GM21447 (cell line): ENCODE data around the gene EPM2AIP1.
A peak's percentile ranks its signal among the peaks of the same experiment; 100 is the strongest.
"Not testable (repeated sequence)": the region's sequence is repeated elsewhere in the genome, so short reads cannot be mapped to it uniquely, and the experiment has no call there.

Source experiments
- ATAC-seq: cut with Tn5 transposase; IDR thresholded peaks from one replicate; pipeline ENCODE4 v1.9.1; 2021; ENCODE audit not compliant: unreplicated experiment

EPM2AIP1 gene

DNA sequence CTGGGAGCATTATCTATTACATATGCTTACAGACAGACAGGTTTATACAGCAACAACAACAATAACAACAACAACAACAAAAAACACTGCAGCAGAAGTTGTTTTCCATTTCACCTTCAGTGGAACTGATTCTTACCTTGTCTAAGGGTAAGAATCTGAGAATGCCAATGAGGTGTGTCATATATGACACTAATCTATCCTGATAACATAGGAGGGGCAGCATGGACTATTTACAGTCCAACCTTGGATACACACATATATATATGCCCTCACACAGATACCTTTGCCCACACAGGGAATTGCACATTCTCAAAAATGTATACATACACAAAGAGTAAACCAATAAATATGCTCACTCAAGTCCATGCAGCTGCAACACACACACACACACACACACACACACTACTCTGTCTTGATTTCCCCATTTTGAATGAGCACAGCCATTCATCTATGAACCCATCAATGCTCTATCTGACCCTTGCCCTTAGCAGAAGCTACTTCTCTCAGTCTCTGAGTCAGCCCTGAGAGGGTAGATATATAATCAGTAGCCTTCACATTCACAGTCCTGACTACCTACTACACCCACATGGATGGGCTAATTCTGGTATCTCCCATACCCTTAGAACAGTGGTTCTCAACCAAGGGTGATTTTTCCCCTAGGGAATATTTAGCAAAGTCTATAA lies 38.3 kb downstream of the EPM2AIP1 start:
- ATAC-seq: no peak

DNA sequence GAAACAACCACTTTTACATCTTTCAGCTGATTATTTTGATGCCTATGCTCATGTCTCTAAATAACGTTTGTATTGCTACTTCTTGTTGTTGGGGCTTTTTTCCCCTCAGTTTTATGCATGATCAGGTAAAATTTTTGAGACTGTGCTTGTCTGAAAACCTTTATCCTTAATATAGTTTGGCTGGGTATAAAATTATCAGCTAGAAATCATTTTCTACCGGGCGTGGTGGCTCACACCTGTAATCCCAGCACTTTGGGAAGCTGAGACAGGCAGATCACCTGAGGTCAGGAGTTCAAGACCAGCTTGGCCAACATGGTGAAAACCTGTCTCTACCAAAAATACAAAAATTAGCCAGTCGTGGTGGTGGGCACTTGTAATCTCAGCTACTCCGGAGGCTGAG lies 45.1 kb downstream of the EPM2AIP1 start:
- ATAC-seq: not testable (repeated sequence)

DNA sequence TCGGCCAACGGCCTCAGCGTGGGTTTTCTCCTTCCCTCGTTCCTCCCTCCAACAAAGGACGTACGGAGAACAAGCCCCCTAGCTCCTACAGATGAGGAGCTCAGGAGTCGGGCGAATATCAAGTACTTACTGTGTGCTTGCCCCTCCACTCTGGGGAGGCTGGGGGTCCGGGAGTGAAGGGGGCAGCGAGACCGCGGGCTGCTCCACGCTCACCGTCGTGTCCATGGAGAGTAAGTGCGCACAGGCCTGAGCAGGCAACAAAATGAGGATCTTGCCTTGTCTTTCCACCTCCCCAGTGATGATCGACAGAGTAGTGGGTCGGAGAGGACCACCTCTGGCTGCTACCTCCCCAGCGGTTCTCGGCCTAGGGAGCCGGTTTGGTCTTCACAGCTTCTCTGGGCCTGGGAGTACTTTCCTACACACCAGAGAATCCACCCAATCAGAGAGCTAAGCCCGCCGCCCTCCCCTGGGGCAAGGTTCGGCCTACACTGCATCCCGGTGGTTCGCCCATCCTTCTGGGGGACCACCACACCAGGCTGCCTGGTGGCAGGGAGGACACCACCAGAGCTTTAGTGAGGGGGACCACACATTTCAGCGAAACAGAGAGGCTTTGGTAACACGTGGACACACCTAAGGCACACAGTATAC lies 47.5 kb downstream of the EPM2AIP1 start:
- no peak for ATAC-seq

DNA sequence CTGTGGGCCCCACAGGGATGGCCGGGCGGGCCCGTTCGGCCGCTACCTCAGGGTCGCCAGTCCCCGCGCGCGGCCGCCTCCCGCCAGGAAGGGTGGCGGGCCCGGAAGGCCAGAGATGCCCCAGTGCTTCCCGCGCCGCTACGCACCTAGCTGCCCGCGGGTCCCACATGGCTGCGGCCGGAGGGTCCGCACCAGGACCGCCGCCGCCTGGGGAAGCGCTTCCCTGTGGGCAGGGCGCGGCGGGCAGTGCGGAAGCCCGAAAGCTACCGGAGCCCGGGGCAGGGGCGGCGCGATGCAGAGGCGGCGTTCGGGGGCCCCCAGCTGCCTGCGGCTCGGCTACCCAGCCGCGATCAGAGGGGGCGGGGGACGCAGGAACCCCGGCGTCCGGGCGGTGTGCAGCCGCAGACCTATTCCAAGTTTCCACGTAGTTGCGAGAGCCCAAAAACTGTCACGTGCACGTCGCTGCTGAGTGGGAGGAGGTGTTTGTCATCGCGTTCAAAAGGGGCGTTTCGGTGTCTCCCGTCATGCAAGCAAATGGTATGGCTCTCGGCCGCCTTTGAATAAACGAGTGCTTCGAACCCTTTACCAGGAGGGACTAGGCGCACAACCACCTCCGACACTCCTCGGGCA lies 48.2 kb downstream of the EPM2AIP1 start, which contains the start of gene TRANK1:
TSS of gene TRANK1 (minus strand) at position 414 of the 630 bp plus-strand sequence. CDS start at position 169, 245 bp downstream.
- ATAC-seq: peak; percentile 68

DNA sequence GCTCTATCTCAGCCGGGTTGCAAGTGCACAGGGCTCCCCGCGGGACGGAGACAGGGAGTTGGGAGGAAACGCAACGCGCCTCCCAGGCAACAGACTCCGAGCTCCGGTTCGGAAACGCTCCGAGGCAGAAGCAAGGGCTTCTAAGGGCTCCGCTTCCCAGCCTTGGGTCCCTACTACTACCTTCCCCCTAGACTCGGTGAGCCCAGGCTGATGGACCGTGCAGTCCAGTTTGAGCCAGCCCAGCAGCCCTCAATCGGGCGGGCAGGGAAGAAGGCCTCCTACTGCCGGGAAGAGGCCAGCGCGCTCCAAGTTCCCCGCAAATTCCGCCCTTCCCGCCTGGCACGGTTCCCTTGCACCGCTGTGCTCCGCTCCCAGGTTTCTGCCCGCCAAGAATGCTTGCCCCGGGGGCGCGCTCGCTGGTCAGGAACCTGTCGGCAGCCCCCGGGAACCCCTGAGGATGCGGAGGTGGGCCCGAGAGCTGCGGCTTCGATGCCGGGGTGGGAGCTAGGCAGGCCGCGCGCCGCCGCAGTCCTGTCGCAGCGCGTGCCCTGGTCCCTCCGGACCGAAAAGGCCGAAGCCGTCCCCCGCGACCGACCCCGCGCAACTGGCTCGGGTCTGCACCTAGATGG lies 48.8 kb downstream of the EPM2AIP1 start:
- ATAC-seq: peak; percentile 48

DNA sequence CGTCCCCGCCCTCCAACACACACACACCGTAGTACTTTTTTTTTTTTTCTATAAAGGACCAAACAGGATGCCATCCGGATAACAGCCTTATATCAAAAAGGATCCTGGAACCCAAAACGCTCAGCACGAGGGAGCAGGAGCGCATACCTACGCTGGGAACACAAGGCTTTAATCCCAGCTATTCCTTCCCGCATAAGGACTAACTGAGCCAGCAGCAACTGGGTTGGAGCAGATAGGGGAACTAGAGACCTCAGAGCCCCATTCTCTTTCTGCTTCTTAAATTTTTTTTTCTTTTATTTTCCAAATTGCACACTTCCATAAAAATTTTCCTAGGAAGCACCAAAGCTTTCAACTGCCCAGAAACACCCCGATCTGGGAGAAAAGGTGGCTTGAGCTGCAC lies 49.3 kb downstream of the EPM2AIP1 start:
- ATAC-seq: no peak

DNA sequence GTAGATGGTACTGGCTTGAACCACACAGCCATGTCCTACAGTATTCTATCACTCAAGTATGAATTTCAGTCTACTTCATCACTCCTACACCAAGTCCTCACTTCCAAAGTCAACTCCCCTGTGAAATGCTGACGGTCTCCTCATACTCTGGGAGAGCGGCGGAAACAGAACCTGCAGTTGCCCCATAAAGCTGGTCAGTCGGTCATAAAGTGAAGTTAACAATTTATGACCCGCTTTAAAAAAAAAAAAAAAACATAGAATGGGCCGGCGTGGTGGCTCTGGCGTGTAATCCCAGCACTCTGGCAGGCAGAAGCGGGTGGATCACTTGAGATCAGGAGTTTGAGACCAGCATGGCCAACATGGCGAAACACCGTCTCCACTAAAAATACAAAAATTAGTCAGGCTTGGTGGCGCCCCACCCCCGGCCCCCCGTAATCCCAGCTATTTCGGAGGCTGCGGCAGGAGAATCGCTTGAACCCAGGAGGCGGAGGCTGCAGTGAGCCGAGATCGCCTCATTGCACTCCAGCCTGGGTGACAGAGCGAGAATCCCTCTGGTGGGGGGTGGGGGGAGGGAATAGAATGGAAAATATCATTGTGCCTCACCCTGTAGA lies 50.2 kb downstream of the EPM2AIP1 start:
- ATAC-seq: no peak

DNA sequence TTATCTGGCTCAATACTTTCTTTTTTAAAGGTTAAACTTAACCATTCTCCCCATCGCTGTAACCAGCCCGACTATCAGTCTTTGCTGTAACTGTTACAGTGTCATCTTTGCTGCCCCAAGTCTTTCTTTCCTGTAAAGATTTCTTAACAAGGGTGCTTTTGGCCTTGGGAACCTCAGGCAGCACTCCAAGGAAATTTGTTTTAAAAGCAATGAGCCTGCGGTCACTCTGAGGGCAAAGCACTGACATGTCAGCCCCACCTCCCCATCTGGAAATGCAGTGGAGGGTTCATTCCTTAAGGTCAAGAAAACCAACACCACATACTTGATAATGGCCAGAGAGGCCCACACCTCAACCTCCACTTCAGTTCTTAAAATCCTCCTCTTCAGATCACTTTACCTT lies 51.3 kb downstream of the EPM2AIP1 start:
- no peak for ATAC-seq

DNA sequence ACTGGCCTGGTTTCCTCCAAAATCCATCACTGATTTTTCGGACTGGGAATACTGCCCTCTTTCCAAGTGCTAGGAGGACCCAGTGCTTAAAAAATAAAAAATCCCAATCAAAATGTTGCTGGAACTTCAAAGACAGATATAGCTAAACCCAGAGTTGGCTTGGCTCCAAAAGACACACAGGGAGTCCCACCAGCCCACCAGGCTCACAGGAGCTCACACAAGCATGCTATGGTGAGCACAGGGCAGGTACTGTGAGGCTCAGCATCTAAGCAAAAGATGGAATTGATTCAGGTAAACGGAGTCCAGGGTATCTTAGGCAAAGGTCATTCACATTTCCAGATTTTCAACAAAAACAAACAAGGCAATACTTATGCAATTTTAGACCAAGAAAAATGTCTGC lies 51.8 kb downstream of the EPM2AIP1 start:
- ATAC-seq: no peak

DNA sequence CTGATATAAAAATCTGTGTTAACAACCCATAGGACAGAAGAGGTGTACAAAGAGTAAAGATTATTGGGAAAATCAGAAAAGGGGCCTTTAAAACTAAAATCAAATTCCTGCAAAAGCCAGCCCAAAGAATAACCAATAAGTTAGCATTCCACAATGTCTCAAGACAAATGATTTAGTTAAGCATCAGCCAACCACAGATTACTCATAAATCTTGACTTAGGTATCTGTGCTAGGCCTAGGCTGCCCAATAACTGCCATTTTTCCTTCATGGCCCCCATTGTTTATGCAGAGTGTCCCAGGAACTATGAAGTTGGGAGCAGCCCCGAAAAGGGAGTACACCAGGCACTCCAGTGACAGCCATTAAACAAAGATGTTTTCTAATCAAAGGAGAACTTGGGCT lies 55.4 kb downstream of the EPM2AIP1 start:
- no peak for ATAC-seq
